NCI-H1930 (cell line): ENCODE data around the gene ENTPD6.
"Not testable (repeated sequence)": the region's sequence is repeated elsewhere in the genome, so short reads cannot be mapped to it uniquely, and the experiment has no call there.

Experiments
- DNase-seq, 2 experiments: peaks; one replicate each; lab custom pipeline; 2025; lab: John Stamatoyannopoulos, UW

ENTPD6 gene

DNA sequence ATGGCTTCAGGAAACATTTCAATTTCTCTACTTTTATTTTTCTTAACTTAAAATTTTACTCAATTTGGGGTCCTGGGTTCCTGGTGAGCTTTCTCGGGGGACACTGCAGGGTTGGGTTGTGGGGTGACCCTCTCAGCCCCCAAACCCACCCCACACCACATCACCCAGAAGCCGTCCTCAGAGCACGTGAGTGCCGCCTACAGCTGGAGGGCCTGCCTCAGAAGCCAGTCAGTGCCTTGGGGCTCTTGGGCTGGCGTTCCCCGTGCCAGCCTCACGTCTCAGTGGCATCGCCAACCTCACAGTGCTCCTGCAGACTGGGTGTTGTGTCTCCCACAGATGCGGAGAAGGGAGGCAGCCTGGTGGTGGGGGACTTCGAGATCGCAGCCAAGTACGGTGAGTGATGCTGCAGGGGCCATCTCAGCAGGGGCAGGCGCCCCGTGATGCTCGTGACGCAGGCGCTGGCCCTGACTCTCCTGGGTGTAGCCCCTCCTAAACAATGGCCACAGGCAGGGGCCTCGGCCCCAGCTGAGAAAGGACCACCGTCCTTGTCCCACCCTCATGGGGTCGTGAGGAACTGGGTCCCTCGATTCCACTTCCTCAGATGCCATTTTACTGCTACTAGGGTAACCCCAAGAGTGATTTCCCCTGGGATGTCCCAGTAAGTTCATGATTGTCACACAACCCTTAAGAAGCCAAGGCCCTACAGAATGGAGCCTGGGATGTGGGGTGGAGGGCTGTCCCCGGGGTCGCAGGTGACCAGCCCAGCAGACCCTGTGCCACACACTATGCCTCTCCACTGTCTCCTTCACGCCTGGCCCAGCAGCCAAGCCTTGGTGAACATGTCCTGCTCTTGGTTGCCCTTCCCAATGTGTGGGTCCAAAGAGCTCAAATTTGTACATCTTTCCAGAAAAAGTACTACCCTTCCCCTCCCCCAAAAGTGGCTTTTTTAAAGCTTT, 28.5 kb downstream of the ENTPD6 start:
- DNase-seq: no peak

DNA sequence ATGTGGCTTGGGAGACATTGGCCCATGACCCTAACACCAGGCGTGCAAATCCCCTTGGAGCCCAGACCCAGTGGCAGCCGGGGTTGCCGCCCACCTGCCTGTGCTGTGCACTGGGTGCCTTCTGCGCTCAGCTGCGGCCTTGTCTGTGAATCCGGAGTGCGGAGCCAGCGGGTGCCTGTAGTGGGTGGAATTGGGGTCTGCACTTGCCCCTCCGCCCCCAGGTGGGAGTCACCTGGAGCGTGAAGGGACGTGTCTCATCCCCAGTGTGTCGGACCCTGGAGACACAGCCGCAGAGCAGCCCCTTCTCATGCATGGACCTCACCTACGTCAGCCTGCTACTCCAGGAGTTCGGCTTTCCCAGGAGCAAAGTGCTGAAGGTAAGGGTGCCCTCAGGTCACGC, 29.4 kb downstream of the ENTPD6 start:
- DNase-seq: no peak

DNA sequence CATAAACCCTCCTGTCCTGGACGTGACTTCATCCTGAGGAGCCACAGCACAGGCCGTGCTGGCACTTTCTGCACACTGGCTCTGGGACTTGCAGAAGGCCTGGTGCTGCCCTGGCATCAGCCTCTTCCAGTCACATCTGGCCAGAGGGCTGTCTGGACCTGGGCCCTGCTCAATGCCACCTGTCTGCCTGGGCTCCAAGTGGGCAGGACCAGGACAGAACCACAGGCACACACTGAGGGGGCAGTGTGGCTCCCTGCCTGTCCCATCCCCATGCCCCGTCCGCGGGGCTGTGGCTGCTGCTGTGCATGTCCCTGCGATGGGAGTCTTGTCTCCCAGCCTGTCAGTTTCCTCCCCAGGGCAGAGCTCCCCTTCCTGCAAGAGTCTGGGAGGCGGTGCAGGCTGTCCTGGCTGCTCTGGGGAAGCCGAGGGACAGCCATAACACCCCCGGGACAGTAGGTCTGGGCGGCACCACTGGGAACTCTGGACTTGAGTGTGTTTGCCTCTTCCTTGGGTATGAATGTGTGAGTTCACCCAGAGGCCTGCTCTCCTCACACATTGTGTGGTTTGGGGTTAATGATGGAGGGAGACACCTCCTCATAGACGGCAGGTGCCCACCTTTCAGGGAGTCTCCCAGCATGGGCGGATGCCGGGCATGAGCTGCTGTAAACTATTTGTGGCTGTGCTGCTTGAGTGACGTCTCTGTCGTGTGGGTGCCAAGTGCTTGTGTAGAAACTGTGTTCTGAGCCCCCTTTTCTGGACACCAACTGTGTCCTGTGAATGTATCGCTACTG, 30.3 kb downstream of the ENTPD6 start:
- no peak for DNase-seq

GRCh38 chr20:25226433-25227316, 31.2 kb downstream of the ENTPD6 start:
- no peak for DNase-seq

DNA sequence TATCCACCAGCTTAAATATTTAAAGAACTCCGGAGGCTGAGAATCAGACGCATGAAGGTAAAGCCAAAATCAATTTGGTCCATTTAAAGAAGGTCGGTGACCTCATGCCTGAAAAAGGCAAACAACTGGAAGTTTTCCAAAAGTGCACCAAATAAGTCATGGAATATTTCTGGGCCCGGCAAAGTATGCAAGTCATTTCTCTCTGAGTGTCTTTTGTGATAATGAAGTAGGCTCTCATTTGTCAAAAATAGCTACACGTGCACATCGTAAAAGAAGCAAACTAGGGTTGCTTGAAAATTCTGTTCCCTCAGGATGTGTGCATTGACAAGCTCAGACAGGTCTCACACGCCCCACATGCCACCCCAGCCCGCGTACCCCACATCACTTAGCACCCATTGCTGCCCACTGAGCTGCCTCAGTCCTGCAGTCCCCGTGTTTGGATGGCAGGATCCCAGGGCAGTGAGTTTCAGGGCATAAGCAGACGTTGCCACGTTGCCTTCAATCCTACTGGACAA, 31.9 kb downstream of the ENTPD6 start:
- no peak for DNase-seq

DNA sequence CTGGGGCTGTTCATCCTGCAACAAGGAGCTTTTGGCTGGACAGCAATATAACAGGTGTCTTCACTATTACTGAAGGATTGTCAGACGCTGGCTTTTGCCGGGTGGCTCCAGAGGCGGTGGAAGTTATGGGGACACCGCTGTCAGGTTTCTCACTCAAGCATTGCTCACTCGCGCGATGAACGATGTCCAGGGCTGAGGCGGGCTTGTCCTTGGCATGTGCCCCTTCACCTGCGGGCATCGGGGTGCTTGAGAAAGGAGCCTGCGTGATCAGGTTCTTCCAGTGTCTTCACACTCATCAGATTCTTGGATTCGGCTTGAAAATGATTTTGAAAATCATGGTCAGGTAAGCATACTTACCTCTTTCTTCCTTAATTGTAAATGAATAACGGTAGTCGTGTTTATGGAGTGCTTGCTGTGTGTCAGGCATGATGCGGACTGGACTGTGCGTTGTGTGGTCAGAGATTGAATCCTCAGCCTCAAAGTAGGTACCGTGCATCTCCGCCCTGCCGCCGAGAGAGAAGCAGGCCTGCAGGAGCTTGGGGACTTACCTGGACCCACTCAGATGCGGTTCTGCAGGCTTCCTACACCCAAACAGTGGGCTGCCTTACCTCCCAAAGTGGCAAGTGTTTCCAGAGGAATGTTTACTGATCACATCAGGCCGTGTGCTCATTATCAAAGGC, 34.1 kb downstream of the ENTPD6 start:
- no peak for DNase-seq

GRCh38 chr20:25230166-25230831, 34.8 kb downstream of the ENTPD6 start:
- DNase-seq: no peak

DNA sequence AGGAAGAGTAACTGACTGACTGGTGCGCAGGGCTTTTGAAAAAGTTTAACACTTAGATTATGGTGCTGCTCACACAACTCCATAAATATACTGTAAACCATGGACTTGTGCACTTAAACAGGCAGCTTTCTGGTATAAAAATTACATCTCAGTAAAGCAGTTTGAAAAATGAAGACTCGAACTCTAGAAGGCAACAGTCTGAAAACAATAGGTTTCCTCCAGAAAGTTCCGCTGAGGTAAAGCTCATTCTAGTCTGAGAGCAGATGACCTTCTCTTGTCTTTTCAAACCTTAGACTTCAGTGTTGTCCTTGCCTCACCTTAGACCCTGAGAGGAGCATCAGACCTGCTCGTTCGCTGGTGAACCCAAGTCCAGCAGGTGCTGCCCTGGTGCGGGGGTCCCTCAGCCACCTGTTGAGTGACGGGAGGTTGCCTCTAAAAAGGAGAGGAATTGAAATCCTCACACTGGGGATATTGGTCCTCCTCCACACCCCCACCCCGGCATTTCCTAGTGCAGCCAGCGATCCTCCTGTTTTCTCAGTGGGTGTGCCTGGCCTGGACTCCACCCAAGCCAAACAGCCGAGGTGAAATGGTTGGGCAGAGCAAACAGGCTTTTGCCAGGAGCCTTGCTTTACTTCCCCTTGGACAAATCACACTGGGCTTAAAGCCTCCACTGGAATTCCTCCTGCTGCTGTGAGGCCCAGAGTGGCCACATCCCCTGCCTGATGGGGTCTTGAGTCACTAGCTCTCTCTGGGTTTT, 37.7 kb downstream of the ENTPD6 start:
- no peak for DNase-seq

GRCh38 chr20:25234009-25234849, 38.7 kb downstream of the ENTPD6 start:
- not testable (repeated sequence) for DNase-seq

DNA sequence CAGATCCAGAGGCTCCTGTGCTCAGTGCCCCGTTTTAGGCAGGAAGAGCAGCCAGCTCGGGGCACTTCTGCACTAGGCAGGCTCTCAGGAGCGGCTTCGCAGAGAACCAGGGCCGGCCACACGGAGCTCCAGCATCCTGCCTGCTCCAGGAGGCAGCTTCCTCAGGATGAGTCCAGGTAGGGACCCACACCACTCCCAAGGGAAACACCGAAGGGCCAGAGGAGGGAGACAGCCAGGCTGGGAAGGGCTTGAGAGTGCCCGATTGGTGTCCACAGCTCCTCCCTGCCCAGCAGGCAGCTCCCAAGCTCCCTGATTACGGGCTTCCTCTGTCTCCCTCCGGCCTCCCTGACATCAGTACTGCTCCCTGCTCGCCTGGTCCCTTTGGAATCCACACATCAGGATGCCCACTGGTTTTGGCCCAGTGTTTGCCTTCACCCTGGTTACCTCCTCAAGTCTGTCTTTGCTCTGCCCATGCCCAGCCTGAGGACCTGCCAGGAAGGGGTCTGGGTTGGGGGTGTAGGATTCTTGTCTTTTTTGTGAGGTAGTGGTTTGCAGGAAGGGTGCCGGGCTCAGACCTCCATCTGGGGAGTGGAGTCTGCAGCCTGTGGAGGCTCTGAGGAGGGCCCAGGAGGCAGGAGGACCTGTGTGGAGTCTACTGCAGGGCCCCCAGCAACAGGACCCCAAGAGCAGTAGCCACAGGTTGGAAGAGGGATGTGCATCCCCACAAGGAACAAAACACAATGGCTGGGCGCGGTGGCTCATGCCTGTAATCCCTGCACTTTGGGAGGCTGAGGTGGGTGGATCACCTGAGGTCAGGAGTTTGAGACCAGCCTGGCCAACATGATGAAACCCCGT, 41.2 kb downstream of the ENTPD6 start:
- DNase-seq: no peak

DNA sequence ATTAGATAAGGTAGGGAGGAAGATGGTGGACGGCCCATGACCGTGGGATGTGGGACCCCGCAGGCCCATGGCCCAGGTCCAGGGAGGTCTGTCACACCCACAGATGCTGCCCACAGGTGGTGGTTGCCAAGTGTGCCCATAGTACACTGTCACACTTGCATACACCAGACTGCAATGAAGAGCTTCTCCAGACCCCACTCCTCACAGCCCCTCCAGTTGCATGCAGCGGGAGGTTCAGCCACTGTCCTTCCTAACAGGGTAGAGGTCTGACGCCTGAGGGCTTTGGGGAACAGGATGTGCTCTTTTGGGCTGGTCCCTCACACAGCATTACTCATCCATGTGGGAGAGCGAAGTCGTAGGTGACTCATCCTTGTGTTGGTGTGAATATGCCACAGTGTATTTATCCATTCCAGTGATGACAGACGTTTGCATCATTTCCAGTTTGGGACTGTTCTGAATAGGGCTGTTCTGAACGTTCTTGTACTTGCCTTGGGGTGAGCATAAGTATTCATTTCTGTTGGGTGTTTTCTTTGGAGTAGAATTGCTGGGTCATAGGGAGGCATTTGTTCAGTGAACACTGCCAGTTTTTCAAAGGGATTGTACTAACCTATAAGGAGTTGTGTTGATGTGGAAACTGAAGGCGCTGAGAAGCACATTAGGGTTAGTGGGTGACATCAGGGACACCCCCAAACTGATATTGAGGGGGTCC, 42.3 kb downstream of the ENTPD6 start:
- DNase-seq: peak in 1 of 2 experiments; percentile 44

DNA sequence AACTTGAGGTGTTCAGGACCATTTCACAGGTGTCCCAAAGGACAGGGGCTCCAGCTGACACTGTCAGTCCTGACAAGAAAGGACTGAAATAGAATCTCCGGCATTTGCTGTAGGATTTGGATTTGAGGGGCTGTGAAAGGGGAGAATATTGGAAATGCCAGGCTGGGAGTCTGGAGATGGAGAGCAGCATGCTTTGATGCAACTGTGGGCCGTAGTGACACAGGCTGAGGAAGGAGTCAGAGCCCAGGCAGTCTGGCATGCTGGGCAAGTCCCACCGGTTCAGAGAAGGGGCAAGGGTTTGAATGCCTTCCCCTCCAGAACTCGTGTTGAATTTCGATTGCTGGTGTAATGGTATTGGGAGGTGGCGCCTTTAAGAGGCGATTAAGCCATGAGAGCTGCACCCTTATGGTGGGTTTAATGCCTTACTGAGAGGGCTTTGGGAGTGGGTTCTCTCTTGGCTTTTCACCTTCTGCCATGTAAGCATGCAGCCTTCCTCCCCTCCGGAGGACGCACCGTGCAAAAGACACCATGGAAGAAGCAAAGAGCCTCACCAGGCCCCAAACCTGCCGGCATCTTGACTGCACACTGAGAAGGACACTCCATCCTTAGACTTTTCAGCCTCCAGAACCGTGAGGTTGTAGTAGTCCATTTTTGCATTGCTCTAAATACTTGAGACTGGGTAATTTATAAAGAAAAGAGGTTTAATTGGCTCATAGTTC, 43.0 kb downstream of the ENTPD6 start:
- no peak for DNase-seq

- no peak for DNase-seq
Measured at GRCh38 chr20:25239387-25240370, 44.2 kb downstream of the ENTPD6 start.

- DNase-seq: not testable (repeated sequence)
Measured at GRCh38 chr20:25240851-25241658, 45.5 kb downstream of the ENTPD6 start.

DNA sequence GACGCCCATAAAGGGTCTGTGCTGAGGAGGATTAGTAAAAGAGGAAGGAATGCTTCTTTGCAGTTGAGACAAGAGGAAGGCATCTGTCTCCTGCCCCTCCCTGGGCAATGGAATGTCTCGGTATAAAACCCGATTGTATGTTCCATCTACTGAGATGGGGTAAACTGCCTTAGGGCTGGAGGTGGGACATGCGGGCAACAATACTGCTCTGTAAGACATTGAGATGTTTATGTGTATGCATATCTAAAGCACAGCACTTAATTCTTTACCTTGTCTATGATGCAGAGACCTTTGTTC, 46.1 kb downstream of the ENTPD6 start:
- not testable (repeated sequence) for DNase-seq
